GM21786 (cell line): Measurements from ENCODE around the gene NCEH1.
A peak's percentile ranks its signal among the peaks of the same experiment; 100 is the strongest.
"Not testable (repeated sequence)": the region's sequence is repeated elsewhere in the genome, so short reads cannot be mapped to it uniquely, and the experiment has no call there.

Experiments
- ATAC-seq: cut with Tn5 transposase; IDR thresholded peaks from one replicate; pipeline ENCODE4 v1.9.1; 2021; ENCODE audit not compliant: unreplicated experiment

Gene NCEH1

DNA sequence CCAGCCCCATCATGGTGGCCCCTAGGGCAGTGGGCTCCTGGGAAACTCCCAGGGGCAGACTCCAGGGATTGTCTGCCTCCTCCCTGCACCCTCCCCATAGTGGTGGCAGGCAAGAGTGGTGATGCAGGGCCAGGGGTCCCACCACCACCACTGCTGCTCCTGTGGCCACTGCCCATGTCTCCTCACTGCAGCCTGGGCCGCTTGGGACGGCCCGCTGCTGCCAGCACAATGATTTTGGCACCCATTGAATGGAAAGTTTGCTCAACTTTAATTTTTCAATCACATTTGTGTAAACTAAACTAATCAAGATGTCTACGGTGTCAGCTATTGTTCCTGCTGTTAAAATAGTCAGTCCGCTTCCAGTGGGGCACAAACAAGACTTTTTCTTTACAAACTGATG lies 95.6 kb downstream of the NCEH1 start:
- no peak for ATAC-seq

DNA sequence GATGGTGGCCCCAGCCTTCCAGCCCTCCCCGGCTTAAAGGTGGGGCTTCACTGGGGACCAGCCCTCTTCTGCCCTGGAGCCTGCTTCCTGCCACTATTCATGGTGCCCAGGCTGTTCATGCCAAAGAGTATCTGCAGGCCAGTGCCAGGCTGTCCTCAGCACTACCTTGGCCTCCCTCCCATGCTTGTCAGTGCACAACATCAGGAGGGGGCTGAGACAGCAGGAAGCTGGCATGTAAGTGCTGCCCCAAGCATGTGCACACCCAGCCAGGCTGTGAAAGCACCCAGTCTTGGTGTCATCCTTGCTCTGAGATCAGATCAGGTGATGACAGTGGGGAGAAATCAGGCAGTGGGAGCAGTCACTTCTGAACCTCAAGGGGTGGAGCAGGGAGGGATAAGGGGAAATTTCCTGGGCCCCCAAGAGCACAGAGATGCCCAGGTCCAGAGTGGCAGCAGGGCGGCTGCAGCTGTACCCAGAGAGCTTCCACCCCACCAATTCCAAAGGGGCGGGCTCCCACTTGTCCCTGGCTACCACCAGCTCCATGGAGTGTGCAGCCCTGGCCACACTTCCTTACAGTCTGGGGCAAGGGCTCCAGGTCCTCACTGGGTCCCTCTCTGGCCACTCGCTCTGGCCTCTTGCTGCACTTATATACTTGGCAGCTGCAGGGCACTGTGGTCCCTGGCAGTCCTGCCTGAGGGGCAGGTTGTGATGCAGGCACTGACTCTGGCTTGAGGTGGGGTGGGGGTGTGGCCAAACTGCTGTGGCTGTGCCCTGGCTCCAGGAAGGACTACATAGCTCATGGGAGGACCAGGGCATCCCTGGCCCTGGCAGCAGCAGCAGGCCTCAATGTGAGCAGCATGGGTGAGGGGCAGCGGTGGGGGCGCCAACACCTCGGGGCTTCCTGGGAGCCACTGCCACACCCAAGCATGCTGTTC lies 96.3 kb downstream of the NCEH1 start:
- no peak for ATAC-seq

DNA sequence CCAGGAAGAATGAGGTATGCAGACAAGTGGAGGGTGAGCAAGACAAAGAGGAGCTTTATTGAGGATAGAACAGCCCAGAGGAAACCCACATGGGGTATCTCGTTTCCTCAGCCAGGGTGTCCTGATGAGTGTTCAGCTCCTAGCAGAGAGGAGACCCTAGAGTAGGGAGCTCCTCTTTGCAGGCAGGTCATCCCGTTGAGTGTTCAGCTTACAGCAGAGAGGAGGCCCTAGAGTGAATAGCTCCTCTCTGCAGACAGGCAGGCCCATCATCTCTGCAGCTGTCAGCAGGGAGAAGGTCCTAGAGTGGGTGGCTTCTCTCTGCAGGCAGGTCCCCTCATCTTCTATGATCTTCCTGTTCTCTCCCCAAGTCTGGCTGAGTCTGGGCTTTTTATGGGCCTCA lies 97.0 kb downstream of the NCEH1 start:
- no peak for ATAC-seq

DNA sequence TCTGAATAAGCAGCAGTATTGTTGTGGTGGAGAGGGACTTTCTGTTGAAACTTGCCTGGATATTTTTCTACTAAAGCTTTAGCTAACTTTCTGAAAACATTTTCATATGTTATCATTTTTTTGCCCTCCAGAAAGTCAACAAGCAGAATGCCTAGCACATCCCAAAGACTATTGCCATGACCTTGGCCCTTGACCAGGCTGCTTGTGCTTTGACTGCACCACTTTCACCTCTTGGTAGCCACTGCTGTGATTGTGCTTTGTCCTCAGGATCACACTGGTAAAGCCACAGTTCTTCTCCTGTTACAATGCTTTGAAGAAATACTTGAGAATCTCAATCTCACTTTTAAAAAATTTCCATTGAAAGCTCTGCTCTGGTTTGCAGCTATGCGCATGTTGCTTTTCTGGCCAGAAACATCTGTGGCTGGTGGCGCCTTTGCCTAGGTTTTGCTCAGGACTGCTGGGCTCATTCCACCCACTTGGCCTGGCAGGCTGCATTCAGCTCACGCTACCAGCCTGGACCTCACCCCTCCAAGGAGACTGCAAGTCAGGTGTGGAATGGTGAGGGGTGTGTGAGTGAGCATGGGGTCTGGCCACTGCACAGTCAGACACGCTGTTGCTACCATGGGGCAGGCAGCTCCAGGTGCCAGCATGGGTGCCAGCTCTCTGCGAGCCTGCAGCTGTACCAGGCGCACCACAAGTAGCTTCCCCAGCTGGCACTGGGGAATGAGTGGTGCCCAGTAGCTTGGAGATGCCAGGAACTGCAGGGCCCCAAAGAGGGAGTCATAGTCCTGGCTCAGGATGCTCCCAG lies 97.8 kb downstream of the NCEH1 start:
- ATAC-seq: no peak

DNA sequence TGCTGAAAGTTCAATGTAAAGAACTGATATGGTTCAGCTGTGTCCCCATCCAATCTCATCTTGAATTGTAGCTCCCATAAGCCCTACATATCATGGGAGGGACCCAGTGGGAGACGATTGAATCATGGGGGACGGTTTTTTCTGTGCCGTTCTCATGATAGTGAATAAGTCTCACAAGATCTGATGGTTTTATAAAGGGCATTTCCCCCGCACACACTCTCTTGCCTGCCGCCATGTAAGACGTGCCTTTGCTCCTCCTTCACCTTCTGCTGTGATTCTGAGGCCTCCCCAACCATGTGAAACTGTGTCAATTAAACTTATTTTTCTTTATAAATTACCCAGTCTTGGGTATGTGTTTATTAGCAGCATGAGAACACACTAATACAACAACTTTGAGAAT lies 101.1 kb downstream of the NCEH1 start:
- ATAC-seq: no peak

DNA sequence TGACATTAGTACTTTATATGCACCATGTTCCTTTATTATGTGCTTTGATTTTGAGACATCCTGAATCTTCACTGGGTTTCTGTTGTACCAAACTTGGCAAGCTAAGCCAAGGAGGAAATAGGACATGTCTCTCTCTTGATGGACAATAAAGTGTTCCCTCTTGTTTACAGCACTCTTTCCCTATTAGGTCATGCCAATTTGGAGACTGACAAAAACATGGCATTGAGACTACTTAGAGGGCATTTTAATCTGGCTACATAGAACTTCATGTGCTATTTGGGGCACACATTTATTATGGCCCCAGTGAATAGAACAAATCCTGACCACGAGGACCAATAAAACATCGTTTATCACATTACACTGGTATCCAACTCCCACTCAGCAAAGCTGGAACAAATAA lies 102.3 kb downstream of the NCEH1 start:
- no peak for ATAC-seq

DNA sequence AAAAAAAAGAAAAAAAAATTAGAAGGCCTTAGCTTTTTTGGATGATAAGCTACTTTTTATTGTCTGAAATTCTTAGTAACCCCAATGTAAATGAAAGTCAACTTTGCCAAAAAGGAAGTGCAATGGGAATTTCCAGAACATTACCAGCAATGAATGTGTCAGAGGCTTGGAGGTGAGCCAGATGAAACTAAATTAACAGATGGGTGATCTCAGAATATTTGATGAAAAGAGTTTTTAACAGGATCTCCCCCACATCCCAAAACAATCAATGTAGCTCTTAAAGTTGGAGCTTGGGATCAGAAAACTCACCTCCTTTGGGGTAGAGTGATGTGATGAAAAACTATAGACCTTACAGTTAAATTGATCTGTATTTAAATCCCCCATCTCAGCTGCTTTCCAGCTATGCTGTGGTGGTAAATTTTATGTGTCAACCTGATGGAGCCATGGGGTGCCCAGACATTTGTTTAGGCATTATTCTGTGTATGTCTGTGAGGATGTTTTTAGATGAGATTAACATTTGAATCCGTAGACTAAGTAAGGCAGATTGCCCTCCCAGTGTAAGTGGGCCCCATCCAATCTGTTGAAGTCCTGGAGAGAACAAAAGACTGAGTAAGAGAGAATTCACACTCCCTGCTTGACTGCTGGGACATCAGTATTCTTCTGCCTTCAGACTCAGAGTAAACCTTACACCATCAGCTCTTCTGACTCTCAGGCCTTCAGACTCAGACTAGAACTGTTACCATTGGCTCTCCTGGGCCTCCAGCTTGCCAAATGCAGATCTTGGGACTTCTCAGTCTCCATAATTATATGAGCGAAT lies 103.4 kb downstream of the NCEH1 start:
- no peak for ATAC-seq

DNA sequence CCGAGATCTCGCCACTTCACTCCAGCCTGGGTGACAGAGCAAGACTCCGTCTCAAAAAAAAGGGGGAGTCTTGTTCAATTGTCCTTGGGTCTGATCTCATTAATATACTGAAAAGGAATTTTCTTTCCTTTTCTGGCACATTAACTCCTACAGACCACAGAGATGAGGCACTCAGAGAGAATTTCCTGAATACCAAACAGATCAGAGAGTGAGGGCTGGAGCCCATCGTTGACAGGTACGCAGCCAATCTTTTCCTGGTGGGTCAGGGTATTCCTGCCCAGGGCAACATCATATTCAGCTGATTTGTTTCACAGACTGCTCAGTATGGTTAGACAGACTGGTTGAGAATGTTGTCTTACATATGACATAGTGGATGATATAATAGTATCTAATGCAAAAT lies 104.8 kb downstream of the NCEH1 start:
- ATAC-seq: no peak

DNA sequence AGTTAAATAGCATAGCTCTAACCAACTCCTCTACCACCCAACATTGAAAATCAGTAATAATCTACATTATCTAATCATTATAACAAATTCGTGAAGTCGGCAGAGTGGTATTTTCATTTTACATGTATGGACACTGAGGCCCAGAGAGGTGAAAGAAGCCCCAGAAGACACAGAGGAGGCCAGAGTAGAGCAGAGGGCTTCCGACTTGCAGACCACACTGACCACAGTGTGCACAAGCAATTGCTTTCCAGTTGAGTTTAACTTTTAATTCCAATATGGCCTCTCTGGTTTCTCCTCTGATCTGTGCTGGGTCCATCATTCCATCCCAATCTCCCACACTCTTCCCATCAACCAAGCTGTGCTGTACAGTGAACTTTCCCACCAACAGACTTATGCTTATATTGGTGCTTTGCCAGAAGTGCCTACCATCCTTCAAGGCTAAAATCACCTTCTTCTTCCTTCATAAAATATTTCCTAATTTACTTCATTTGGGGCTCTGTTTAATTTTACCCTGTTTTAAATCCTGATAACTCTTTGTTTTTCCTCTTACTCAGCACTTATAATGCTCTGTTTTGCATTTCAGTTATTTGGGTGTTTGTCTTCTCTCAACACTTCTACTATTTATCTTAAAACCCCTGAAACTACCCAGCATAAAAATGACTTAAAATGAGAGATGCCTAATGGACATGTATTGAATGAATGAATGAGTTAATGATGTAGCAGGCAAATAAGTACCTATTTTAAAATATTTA lies 105.8 kb downstream of the NCEH1 start:
- no peak for ATAC-seq

DNA sequence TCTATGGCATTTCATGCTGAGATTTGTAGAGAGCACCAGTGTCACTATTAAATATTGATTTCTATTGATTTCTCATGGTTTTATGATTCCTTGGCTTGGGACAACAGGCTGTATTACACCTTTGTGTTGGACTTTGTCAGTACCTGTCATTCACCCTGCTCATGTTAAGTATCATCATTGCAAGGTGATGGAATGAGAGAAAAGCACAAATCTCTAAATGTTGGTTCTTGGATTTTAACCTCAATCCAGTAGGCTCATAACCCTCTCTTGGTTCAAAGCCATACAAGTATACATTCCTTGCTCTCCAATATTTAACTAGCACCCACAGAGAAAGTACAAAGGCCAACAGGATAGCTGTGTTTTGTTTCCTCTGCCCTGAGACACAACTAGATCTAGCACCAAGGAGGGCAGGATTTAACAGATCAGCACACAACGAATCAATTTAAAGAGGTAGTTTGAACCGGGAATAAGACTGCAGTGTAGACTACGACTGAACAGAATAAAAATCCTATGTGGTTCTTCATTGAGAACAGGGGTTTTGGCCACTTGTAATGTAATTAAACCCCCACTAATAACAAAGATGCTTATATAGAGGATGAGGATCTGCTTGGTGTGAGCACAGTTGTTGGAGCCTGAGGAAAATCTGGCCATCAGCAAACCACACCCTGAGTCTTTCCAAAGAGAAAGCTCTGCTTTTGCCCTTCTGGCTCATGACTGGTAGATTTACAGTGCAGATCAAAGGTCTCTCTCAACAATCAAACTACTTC lies 109.6 kb downstream of the NCEH1 start:
- ATAC-seq: no peak

DNA sequence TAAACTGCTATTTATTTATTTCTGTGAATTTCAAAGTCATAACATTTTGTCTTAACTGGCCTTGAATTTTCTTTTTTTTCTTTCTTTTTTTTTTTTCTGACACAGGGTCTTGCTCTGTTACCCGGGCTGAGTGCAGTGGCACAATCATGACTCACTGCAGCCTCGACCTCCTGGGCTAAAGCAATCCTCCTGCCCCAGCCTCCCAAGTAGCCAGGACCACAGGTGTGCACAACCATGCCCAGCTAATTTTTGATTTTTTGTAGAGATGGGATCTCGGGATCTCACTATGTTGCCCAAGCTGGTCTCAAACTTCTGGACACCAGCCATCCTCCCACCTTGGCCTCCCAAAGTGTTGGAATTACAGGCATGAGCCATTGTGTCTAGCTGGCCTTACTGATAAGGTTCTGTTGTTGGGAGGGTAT lies 110.2 kb downstream of the NCEH1 start:
- no peak for ATAC-seq

DNA sequence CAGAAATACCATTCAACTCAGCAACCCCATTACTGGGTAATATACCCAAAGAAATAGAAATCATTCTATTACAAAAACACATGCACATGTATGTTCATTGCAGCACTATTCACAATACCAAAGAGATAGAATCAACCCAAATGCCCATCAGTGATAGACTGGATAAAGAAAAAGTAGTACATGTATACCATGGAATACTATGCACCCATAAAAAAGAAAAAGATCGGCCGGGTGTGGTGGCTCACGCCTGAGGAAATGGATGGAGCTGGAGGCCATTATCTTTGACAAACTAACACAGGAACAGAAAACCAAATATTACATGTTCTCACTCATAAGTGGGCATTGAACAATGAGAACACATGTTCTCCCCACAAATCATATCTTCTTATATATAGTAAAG lies 112.0 kb downstream of the NCEH1 start:
- no peak for ATAC-seq

DNA sequence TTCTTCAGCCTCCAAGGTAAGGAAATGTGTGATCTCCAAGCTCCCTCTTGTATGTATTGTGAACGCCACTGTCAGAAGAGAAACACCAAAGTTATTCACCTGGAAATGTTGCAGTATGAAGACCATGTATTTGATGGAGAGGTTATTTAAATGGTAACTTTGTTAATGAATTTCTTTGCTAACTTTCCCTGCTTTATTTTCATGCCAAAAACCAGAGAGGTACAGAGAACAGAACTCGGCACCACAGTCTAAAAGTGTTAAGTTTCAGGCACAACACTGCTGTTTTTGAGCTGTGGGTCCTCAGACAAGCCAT lies 114.5 kb downstream of the NCEH1 start:
- ATAC-seq: no peak

DNA sequence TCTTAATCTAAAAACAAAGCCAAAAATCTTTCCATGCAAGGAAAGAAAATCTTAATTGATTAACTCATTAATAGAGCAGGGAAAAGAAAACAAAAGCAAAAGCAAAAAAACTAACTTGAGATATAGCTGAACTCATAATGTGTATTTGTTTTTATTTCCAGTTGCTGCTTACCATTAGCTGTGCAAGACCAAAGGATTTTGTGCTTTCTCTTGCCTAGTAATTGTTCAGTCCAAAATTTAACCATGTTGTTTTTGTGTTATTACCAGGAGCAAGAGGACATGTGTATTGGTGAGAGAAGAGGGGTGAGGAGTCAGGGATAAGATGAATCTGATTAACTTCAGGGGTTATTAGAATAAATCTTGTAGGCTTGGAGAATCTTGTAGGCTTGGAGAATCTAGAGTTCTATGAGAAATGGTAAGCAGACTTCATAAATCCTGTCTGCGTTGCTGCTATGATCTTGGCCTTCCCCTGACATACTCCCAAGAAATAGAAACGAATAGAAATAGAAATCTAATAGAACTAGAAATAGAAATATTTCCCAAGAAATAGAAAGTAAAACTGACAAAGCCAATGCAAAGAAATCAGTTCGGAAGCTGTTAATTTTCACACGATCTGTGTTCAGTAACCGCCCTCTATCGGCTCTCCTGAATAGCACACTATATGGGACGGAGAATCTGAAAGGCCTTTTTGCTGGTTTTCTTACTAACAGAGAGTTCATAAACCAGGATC lies 115.0 kb downstream of the NCEH1 start:
- ATAC-seq: peak; percentile 43

DNA sequence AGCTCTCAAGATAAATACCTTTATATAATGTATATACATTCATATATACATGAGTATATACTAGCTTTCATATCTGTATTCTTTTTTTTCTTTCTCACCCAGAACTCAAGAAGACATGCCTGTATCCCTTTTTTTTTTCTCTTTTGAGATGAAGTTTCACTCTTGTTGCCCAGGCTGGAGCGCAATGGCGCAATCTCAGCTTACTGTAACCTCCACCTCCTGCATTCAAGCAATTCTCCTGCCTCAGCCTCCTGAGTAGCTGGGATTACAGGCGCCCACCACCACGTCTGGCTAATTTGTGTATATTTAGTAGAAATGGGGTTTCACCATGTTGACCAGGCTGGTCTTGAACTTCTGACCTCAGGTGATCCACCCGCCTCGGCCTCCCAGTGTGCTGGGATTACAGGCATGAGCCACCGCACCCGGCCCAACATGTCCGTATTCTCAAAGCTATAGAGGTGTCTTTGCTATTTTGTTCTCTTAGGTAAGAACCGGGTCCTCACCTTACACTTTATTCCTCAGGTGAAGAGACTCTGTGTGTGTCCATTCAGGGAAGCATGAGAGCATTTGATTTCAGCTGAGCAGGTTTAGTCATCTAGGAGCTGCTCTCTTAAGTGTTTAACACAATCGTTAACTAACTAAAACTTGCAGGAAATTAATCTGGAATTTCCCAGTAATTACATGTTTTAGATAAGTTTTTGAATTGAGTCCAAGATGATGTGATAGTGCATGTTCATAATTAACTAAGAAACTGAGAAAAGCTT lies 115.8 kb downstream of the NCEH1 start:
- ATAC-seq: not testable (repeated sequence)

DNA sequence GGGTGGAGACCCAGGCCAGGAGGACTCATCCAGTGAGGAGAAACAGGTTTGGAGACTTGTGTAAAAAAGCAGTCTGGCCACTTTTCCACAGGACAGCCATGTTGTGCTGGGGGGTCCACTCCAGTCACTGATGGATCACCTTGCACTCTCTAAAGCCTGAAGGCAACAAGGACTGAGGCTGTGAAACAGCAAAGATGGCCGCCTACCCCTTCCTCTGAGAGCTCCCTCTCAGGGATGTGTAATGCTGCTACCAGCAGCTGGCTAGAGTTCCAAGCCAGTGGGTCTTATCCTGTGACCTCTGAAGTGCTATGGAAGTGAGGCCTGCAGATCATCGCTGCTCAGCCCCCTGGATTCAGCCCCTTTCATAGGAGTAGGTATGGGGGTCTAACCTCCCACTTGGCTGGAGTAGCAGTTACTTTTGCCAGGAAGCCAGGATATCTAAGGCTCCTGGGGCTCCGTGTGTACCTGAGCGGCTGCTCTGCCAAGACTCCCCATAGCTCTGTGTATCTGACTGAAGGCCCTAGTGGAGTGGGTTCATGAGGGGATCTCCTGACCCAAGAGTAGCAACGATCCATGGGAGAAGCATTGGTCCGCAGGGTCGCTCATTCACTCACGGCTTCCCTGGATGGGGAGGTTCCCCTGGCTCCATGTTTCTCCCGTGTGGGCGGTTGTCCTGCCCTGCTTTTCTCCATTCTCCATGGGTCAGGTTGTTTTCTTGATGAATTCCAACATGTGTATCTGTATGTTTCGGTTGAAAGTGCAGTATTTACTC lies 117.8 kb downstream of the NCEH1 start:
- ATAC-seq: no peak

DNA sequence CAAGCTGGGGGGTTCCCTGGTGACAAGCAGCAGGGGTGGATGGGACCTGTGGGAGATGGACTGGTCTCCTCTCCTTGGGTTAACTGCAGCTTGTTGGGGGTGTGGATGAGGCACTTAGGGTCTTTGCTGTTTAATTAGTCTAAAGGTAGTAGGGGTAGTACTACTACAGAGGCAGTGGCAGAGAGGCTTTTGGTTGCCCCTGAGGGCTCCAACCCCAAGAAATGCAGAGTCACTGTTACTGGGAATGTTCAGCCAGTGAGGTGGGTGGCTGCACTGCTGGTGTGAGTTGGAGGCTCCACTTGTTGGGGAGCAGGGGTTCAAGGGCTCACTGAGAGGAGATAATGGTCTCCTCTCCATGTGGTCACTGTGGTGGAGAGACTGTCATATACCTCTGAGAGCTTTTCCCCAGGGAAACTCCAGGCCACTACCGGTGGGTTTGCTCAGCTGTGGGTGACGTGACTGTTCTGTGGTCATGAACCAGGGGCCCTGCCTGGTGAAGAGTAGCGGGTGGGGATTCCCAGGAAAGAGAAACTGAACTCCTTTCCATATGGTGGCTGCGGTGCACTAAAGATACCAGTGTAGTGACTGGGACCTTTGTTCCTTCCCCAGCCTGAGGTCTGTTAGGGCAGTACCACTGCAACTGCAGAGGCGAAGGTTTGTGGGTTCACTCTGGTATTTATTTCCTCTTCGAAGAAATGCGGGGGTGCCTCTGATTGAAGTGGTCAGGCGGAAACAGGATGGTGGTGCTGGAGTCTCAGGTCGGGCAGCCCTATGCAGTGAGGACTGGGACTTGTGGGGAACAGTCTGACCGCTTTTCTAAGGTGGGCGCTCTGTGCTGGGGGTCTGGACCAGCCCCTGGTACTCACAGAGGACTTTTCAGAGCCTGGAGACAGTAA lies 118.7 kb downstream of the NCEH1 start:
- ATAC-seq: peak; percentile 84
